DND-41 (cell line): ENCODE results near the gene KTI12.

Experiments used
- CTCF ChIP-seq: IDR thresholded peaks from 2 replicates; pipeline ENCODE4 v1.5.1; 2012; ENCODE audit warnings: borderline replicate concordance, low read length, moderate library complexity, mild to moderate bottlenecking; ENCODE audit not compliant: poor library complexity, severe bottlenecking; ENCODE audit errors: extremely low read depth
- EZH2 ChIP-seq: IDR thresholded peaks from 3 replicates; pipeline ENCODE4 v1.6.1; 2012; ENCODE audit warnings: borderline replicate concordance, low read depth, mild to moderate bottlenecking, moderate library complexity, low read length, inconsistent platforms; ENCODE audit not compliant: severe bottlenecking

- TF ChIP-seq CTCF (no peak), EZH2 (no peak)
These were observed 4.3 kb upstream of the KTI12 start for GRCh38 chr1:52037909-52038308.
